NCI-H2107 treated with DMSO at 0.1 percent for 48 hours (cell line): ENCODE measurements around the gene NECTIN3.

ENCODE experiments used
- DNase-seq: peaks from one replicate; lab custom pipeline; 2025; ENCODE audit not compliant: unreplicated experiment; lab: John Stamatoyannopoulos, UW

NECTIN3 gene

GRCh38 chr3:111197485-111197884 lies 125.9 kb downstream of the NECTIN3 start:
- DNase-seq: no peak

GRCh38 chr3:111200027-111200426 lies 128.4 kb downstream of the NECTIN3 start:
- no peak for DNase-seq

GRCh38 chr3:111210003-111210711 lies 138.5 kb downstream of the NECTIN3 start:
- DNase-seq: no peak

GRCh38 chr3:111210866-111211564 lies 139.4 kb downstream of the NECTIN3 start:
- DNase-seq: no peak

- DNase-seq: no peak
Measured at GRCh38 chr3:111212511-111212910, 140.9 kb downstream of the NECTIN3 start.

- no peak for DNase-seq
Measured at GRCh38 chr3:111215481-111215880, 143.9 kb downstream of the NECTIN3 start.

GRCh38 chr3:111218615-111219014 lies 147.0 kb downstream of the NECTIN3 start:
- DNase-seq: no peak

- no peak for DNase-seq
Measured at GRCh38 chr3:111227216-111227615, 155.6 kb downstream of the NECTIN3 start.

GRCh38 chr3:111229301-111229700 lies 157.7 kb downstream of the NECTIN3 start:
- no peak for DNase-seq

GRCh38 chr3:111236836-111237713 lies 165.5 kb downstream of the NECTIN3 start:
- DNase-seq: no peak

- no peak for DNase-seq
Measured at GRCh38 chr3:111237946-111238345, 166.3 kb downstream of the NECTIN3 start.

GRCh38 chr3:111238885-111239284 lies 167.3 kb downstream of the NECTIN3 start:
- no peak for DNase-seq

GRCh38 chr3:111241960-111242359 lies 170.3 kb downstream of the NECTIN3 start:
- no peak for DNase-seq
